ENCODE data around the gene IL16.
"Not testable (repeated sequence)": the region's sequence is repeated elsewhere in the genome, so short reads cannot be mapped to it uniquely, and the experiment has no call there.

The IL16 gene

DNA sequence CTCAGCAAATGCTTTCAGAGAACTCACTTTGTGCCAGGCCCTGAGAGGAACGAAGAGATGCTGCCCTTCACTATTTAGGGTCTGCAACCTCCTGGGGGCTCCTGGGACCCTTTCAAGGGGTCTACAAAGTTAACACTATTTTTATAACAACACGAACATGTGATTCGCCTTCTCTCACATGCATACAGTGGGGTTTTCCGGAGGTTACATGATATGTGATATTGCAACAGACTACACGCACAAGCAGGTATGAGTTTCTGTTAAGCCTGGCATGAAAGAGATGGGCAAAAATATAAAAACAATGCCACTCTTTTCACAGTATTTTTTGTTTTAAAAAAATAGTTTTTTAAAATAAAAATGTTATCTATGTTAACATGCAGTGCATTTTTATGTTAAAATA is 117.0 kb downstream of the IL16 start:
- no peak for DNase-seq (ENCODE audit: low read depth in 2 of 2)

DNA sequence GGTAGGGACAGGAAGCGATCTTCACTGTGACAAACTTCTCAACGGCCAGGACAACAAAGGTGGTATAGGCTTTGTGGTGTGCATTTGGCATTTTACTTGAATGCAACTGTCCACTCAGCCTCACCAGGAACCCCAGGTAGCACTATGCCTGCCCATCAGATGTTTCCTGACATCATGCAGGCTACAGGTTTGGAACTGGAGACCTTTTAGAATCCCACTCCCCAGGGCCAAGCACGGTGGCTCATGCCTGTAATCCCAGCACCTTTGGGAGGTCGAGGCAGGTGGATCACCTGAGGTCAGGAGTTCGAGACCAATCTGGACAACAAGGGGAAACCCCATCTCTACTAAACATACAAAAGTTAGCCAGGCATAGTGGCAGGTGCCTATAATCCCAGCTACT is 117.7 kb downstream of the IL16 start:
- DNase-seq (ENCODE audit: low read depth in 2 of 2) = no peak

- DNase-seq (ENCODE audit: low read depth in 2 of 2) = no peak
Observed at GRCh38 chr15:81315452-81316175, 118.9 kb downstream of the IL16 start.

- no peak for DNase-seq (ENCODE audit: low read depth in 2 of 2)
Observed at GRCh38 chr15:81316267-81316666, 119.6 kb downstream of the IL16 start.

DNA sequence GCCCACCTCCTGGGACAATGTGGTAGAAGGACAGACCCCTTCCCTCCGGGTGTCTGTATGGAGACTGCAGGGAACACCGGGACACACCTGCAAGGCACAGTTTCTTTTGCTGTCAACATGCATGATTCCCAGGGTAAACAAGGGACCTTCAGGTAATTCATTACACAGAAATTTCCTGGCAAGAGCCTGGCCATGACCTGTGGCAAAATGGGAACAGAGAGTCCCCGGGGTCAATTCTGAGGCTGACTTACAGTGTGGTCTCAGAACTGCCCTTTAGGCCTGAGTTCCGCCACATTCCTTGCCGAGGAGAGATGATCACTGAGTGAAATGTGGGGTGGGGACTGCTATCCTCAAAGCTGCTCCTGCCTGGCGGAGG is 121.0 kb downstream of the IL16 start:
- no peak for DNase-seq (ENCODE audit: low read depth in 2 of 2)

DNA sequence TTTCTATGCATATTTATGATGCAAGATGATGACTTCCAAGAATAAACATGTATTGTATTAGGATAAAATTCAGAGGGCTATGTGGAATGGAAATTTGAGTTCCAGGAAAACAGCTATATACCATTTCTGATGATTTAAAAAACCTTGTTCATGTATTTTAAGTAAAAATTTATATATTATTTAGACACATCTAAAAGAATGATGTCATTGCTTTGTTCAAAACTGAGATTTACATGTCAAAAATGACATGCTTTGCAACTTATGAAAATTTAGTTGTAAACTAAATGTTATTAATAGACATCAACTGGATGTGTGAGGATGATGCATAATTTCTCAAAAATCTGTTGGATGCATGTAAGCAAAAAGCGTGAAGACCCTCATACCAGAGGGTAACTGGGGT is 125.0 kb downstream of the IL16 start:
- DNase-seq (ENCODE audit: low read depth in 2 of 2) = no peak

GRCh38 chr15:81322676-81323253 is 126.1 kb downstream of the IL16 start:
- no peak for DNase-seq (ENCODE audit: low read depth in 2 of 2)

DNA sequence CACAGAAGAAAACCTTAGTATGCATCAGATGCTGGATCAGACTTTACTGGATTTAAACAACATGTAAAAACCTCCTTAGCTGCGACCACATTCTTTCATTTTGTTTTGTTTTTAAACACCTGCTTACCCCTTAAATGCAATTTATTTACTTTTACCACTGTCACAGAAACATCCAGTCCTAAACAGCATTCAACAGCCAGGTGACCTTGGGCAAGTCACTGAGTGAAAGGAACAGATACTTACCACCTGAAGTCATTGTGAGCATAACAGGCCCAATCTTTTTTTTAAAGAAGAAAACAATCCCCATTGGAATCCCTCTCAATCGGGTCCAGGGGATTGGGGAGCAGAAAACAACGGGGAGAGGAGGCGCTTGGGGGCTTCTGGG is 126.9 kb downstream of the IL16 start:
- no peak for DNase-seq (ENCODE audit: low read depth in 2 of 2)

GRCh38 chr15:81323944-81324881 is 127.5 kb downstream of the IL16 start, which contains the start of gene STARD5:
Gene STARD5 (minus strand): TSS chr15:81324141. CDS start chr15:81324099, 42 bp downstream.
- DNase-seq (ENCODE audit: low read depth in 2 of 2) = peak; percentile 83 to 95

GRCh38 chr15:81326466-81327212 is 130.0 kb downstream of the IL16 start:
- DNase-seq (ENCODE audit: low read depth in 2 of 2) = no peak

GRCh38 chr15:81327516-81327915 is 130.8 kb downstream of the IL16 start:
- DNase-seq (ENCODE audit: low read depth in 2 of 2) = no peak

- no peak for DNase-seq (ENCODE audit: low read depth in 2 of 2)
Observed at GRCh38 chr15:81329446-81329845, 132.8 kb downstream of the IL16 start.

- DNase-seq (ENCODE audit: low read depth in 2 of 2) = no peak
Observed at GRCh38 chr15:81330366-81331090, 133.8 kb downstream of the IL16 start.

- not testable (repeated sequence) for DNase-seq (ENCODE audit: low read depth in 2 of 2)
Observed at GRCh38 chr15:81331141-81331540, 134.5 kb downstream of the IL16 start.

- no peak for DNase-seq (ENCODE audit: low read depth in 2 of 2)
Observed at GRCh38 chr15:81331600-81331999, 134.9 kb downstream of the IL16 start.

GRCh38 chr15:81332326-81332725 is 135.6 kb downstream of the IL16 start:
- DNase-seq (ENCODE audit: low read depth in 2 of 2) = no peak

- no peak for DNase-seq (ENCODE audit: low read depth in 2 of 2)
Observed at GRCh38 chr15:81333363-81333762, 136.7 kb downstream of the IL16 start.

DNA sequence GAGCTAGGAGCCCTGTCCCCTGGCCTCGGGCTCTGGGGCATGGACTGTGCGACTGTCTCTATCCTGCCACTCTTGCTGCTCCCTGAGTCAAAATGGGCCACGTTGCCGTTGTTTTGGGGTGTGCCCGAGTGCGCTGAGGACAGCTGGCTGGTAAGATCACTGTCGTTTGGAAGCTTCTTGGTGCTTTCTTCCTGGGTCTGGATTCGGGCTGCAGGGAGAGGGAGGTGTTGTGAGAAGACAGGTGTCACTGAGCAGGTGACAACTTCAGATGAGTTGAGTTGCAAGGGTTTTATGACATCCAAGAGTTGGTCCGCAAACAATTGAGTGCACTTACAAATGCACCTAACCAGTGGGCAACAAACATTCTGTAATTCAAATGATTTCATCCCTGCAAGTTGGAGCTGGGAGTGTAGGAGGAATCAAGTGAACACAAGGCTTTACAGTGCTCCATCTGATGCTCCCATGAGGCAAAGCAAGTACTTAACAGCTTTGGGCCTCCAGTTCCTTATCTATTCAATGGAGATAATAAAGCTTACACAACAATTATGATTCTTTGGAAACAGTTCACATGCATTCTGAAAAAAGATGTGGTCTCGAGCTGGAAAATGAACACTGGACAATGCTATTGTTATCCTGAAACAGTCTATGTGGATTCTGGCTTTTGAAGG is 138.2 kb downstream of the IL16 start:
- no peak for DNase-seq (ENCODE audit: low read depth in 2 of 2)

- DNase-seq (ENCODE audit: low read depth in 2 of 2) = no peak
Observed at GRCh38 chr15:81335631-81336030, 139.0 kb downstream of the IL16 start.

DNA sequence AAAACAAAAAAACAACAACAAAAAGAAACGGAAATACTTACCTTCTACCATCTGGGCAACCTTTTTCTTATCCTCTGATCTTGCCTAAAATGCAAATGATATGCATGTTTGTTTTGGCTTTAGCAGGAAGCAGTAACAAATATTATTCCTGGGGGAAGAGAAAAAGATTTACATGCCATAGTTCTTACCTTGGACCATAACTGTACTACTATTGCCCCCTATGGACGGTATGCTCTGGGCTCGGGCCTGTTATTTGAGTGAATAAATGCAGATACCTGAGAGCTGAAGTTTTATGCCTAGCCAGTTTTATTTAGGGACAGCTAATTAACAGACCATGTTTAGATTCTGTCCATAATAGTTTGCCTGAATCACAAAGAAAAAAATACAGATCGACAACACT is 139.9 kb downstream of the IL16 start:
- no peak for DNase-seq (ENCODE audit: low read depth in 2 of 2)

- no peak for DNase-seq (ENCODE audit: low read depth in 2 of 2)
Observed at GRCh38 chr15:81337241-81337640, 140.6 kb downstream of the IL16 start.
